NB4 (cell line): ENCODE results near the gene MANF.

Experiments
- CTCF ChIP-seq: IDR thresholded peaks from one replicate; pipeline ENCODE4 v1.5.1; 2012; ENCODE audit warnings: low read depth, low read length
- POLR2A ChIP-seq: IDR thresholded peaks from 2 replicates; pipeline ENCODE4 v1.6.1; 2011; ENCODE audit warnings: mild to moderate bottlenecking; ENCODE audit not compliant: insufficient read length; ENCODE audit errors: extremely low read depth

DNA sequence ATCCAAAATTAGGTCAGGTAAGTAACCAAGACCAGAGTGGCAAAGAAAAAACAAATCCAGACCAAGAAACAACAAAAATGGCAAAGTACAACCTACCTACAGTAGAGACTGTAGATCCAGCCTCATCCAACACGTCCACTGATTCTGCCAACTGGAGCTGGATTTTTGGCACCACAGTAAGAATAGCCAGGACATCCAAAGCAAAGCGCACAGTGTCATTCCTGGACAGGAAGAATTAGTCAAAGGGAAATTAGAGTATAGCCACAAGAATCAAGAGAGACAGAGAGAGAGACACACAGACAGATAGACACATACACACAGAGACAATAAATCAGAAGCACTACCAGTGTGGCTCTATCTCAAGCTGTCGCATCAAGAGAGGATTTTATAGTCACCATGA, 37.1 kb downstream of the MANF start:
- TF ChIP-seq CTCF: no peak
- TF ChIP-seq POLR2A: no peak
